GM23248 (cell line): ENCODE measurements around the gene PRKD1.

ENCODE experiments used
- EZH2 ChIP-seq: fragments of 200-600 bp; sonication (generic); IDR thresholded peaks from 2 replicates; pipeline ENCODE4 v1.6.1; 2018; ENCODE audit warnings: antibody characterized with exemption, mild to moderate bottlenecking; ENCODE audit not compliant: insufficient read depth, poor library complexity, severe bottlenecking
- EZH2phosphoT487 ChIP-seq: fragments of 200-600 bp; sonication (generic); IDR thresholded peaks from 2 replicates; pipeline ENCODE4 v1.6.1; 2018; ENCODE audit warnings: antibody characterized with exemption, moderate library complexity, mild to moderate bottlenecking, low read depth; ENCODE audit not compliant: insufficient read depth

- TF ChIP-seq EZH2 = no peak
- no peak for TF ChIP-seq EZH2phosphoT487
Measured at GRCh38 chr14:29616922-29617321, 310.7 kb downstream of the PRKD1 start.
